M059J (cell line): ENCODE measurements around the gene BOK. TPM values are rescaled to one million over a fixed set of nuclear protein-coding genes. Genes with fewer than 3 reads are reported as not detected.
"Not testable (repeated sequence)": the region's sequence is repeated elsewhere in the genome, so short reads cannot be mapped to it uniquely, and the experiment has no call there.

ENCODE experiments used
- DNase-seq: peaks from one replicate; pipeline ENCODE4 v3.0.0-alpha.2; 2012; ENCODE audit warnings: low read depth
- total RNA-seq: library from RNA; depleted of rRNA; stranded (reverse); fragments of >200 nt; shearing (Covaris generic); gene quantifications from 2 replicates; pipeline ENCODE4 v1.2.3, GENCODE V29; 2014

Gene BOK
- total RNA-seq, 1 experiment from 2014 or later = 11.7 TPM

DNA sequence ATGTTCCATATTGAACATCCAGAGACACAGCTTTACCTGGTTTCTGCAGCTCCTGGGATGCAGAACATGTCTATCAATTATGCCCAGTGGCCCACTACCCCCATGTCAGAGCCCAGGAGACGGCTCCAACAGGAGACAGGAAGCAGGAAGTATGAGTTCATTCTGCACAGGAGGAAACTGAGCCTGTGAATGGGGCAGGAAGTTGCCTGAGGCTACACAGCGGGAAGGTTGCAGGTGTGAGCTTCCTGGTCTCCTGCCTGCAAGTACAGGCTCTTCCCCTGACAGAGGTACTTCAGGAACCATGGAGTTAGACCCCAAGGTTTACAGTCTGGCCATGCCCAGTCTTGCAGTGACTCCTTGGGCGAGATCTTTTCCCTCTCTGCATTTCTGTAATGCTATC lies 2.8 kb upstream of the BOK start:
- no peak for DNase-seq

DNA sequence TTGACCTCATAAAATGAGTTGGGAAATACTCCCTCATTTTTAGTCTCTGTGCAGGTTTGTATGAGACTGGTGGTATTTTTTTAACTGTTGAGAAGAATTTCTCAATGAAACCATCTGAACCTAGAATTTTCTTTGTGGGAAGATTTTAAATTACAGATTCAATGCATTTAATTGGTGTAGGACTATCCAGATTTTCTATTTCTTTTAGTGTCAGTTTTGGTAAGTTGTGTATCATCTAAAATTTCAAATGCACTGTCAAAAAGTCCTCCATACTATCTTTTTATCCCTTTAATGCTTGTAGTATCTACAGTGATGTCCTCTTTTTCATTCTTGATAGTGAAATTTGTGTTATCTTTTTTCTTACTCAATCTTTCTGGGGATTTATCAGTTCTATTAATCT lies 1.8 kb upstream of the BOK start:
- no peak for DNase-seq

DNA sequence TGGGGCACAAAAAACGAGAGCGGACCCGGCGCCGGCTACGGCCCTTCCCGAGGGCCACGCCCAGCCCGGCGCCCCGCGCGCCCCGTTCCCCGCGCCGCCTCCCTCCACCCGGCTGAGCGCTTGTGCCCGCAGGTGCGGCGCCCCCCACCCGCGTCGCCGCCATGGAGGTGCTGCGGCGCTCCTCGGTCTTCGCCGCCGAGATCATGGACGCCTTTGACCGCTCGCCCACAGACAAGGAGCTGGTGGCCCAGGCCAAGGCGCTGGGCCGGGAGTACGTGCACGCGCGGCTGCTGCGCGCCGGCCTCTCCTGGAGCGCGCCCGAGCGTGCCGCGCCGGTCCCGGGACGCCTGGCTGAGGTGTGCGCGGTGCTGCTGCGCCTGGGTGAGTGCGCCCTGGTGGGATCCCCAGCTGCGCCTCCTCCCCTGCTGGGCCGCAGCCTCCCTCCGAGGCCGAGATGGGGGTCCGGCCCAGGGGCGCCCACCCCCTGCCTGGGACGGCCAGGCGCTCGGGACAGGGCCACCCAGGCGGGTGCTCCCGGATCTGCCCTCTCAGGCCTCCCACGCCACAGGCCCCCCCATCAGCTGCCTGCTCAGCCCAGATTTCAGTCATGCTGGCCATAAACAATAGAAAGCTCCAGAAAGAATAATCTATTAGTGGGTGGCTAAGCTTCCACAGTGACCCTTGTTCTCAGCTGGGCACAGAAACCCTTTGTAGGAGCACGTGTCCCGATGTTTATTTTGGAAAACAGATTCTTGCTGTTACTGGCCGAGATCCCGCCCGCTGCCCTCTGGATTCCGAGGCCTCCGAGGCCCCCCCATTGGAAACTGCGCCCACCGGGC lies 997 bp downstream of the BOK start:
- peak; percentile 41 for DNase-seq

DNA sequence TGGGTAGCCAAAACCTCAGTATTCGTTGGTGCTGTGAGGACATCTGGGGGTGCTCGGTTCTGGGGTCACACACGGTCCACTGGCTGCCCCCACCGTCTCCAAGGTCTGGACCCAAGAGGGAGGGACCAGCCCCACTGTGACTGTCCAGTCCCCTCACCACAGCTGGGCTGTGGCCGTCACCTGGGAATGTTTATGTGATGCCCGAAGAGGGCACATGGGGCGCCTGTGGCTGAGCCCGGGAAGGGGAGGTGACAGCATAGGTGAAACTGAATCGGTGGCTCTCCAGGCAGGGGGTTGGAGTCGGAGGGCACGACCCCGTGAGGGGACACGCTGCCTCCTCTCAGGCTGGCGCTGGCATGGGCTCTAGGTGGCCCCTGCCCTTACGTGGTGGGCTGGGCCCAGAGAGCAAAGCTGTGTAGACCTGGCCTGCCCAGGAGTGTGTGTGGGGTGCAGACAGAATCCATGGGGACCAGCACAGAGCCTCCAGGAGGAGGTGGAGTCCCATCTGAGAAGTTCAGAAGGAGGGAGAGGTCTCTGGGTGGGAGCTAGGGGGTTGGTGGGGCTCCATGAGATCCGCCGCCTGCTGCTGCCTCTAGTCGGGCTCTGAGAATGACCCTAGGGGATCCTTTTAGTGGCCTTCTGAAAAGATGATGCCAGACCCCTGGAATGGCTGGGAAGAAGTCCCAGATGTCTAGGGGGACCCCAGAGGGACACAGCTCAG lies 1.8 kb downstream of the BOK start:
- DNase-seq = no peak

DNA sequence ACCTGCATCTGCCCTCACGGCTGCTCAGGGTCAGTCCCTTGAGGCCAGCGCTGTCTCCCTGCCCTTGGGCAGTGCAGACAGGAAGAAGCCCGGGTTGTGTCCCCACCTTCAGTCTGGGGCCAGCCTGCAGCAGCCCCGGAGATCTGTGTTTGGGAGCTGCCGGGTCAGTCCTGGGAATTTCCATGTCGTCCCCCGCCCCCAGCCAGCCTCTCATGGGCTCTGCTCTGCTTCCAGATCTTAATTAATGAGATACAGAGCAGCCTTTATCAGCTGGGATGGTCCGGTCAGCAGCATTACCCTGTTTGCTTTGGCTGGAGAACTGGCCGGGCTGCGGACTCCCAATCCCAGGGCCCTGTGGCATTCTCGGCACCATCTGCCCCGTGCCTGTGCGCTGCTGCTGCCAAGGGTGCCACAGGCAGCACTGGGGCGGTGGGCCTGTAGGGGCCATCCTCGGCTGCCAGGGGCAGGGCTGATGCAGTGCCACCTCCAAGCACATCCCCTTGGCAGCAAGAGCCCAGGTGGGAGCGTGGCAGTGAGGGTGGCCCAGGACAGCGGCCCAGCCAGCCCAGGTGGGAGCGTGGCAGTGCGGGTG lies 2.4 kb downstream of the BOK start:
- DNase-seq = no peak

DNA sequence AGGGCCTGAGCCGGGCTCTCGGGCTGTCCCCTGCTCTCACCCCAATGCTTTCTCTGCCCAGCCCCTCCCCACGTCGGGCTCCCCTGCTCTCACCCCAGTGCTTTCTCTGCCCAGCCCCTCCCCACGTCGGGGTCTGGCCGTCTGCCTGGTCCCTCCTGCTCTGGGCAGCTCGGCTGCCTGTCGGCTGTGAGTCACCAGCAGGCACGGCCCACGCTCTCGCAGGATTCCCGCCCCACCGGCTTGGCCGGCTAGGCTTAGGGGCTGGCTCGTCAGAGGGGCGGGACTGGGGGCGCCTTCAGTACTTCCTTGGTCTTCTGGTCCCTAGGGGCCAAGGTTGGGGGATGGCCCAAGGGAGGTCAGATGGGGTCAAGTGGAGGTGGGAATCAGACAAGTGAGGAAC lies 3.3 kb downstream of the BOK start:
- DNase-seq = peak; percentile 41

DNA sequence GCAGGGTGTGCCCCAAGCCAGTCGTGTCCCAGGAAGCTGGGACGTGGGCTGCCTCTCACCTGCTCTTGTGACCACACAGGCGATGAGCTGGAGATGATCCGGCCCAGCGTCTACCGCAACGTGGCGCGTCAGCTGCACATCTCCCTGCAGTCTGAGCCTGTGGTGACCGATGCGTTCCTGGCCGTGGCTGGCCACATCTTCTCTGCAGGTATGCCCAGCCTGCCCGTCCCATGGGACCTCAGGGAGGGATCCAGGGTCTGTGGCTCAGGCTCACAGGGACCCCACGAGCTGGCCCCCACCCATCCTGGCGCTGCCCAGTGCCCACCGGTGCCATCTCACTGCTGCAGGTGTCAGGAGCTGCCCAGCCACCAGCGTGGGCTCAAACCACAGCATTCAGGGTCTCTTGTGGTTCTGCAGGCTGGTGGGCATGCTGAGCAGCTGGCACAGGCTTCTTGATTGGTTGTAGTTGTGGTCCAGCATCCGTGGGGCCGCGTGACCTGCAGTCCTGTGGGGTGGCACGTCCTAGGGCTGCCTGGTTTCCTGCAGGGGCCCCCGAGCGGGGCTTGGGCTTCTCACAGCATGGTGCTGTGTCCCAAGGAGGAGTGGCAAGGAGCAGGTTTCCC lies 3.8 kb downstream of the BOK start:
- DNase-seq = no peak

DNA sequence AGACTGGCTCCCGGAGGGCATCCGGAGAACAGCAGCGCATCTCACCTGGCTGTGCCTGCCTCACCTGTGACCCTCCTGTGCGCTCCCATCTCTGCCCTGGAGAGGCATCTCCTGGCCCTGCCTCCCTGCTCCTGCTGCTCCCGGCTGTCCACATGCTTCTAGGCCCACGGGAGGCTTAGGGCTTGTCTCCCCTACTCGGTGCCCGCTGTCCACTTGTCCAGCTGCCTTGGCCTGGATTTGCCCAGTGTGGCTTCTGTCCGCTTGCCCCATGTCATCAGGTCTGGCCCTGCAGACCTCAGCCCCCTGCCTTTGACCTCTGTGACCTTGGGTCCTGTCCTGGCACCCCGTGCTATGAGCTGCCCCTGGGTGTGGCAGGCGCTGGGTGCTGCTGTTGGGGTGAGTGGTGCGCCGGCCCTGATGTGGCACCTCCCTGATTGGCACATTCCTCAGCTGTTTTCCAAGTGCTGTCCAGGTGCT lies 4.5 kb downstream of the BOK start:
- no peak for DNase-seq

DNA sequence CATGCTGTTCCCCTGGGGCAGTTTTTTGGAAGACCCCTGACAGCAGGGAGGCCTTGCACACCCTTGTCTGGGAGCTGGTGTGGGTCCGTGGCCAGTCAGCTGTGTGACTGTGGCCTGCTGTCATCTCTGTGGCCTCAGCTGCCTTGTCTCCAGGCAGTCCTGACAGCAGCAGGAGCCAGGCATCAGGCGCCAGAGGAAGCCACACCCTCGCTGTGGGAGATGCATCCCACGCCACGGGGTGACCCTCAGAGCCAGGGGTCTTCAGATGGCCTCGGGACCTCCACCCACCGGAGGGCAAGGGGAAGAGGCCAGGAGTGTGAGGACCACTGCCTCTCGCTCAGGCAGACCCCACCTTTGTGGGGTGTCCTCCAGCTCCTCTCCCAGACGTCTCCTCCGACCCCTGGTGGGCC lies 5.0 kb downstream of the BOK start:
- DNase-seq = no peak

DNA sequence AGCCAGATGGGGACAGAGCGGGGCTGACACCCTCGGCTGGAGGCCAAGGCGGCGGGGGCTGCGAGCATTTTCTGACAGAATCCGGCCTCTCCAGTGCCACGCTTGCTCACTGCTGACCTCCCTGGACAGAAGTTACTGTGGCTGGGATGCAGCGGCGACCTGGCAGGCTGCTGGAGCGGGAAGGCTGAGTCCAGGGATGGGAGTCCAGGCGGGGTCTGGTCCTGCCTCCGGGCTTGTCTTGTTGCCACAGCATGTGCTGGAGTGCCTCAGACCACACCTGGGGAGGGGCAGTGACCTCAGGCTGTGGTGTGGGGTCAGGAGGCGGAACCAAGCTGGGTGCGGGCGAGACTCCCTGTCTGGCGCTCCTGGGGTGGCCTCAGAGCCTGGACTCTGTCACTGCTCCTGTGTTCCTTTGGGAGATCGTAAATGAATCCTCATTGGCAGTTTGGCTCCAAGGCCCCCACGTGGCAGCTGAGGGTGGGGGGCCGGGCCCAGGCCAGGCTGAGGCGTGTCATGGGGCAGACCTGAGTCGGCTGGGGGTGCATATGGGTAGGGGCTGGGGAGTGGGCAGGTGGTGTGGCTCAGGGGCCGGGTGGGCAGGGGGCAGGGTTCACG lies 5.5 kb downstream of the BOK start:
- no peak for DNase-seq

DNA sequence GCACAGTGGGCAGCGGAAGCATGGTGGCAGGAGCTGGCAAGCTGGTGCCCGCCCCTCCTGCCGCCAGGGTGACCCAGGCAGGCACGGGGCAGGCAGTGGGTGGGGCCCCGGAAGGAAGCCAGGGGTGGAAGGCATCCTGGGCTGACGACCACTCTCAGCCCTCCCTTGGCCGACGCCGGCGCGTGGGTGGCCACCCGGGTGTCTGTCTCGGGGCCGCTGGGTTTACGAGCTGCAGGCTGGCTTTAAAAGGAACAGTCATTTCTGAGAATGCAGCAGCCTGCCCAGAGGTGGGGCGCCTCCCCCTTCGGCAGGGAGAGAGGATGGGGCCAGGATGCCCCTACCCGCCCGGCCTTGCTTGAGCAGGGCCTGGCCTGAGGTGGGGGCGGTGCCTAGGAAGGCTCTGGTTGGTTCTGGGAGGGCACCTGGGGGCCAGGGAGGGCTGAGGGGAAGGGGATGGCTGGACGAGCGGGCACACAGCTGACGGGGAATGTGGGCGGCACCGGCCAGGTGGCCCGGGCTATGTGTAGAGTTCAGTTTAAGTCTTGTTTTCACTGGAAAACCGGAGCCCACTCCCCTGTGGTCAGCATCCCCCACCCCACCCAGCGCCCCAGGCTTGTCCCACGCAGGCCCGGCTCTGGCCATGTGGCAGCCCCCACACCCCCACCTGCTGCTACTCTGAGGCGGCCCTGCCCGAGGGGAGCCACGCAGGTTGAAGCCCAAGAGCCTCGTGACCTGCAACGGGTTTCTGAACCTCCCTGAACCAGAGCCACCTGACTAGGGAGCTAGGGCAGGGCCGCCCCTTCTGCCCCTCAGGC lies 6.3 kb downstream of the BOK start:
- DNase-seq = no peak

DNA sequence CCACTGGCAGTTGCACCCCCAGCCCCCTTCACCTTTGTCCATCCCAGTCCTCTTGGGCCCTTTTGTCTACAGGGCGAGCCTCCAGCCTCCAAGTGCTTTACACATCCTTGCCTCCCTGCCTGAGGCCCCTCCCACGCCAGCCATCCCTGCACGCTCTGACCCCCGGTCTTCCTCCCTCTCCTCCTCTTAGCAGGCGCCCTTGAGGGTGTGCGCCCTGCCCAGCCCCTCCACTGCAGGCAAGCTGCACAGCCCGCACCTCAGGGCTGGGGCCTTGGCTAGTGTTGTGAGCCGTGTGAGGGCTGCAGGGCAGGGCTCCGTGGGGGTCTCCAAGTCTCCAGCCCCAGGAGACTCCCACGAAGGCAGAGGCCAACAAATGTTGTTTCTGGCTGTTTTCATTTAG lies 6.9 kb downstream of the BOK start:
- DNase-seq = no peak

DNA sequence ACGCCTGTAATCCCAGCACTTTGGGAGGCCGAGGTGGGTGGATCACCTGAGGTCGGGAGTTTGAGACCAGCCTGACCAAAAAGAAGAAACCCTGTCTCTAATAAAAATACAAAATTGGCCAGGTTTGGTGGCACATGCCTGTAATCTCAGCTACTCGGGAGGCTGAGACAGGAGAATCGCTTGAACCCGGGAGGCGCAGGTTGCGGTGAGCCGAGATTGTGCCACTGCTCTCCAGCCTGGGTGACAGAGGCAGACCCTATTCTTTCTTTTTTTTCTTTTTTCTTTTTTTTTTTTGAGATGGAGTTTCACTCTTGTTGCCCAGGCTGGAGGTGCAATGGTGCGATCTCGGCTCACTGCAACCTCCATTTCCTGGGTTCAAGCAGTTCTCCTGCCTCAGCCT lies 7.5 kb downstream of the BOK start:
- DNase-seq = not testable (repeated sequence)

DNA sequence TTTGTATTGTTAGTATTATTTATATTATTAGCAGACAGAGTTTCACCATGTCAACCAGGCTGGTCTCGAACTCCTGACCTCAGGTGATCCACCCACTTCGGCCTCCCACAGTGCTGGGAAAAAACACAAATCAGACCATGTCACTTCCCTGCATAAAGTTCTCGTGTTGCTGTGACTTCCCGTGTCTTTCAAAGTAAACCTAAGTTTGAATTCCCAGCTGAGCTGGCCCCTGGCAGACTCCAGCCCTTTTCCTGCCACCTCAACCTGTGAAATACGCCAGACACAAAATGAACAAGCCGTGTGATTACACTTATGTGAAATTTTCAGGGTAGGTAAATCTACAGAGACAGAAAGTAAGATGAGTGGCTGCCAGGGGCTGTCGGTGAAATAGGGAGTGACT lies 7.9 kb downstream of the BOK start:
- no peak for DNase-seq

DNA sequence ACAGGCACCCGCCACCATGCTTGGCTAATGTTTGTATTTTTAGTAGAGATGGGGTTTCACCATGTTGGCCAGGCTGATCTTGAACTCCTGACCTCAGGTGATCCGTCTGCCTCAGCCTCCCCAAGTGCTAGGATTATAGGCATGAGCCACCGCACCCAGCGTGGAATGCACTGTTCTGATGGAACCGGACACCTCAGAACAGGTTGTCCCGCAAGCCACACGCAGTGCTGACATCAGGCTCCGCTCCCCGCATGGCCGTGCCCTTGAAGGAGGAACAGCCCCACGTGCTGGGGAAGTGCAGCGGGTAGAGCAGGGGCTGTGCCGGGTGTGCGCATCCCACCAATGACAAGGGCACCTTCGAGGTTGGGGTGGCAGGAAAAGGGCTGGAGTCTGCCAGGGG lies 8.7 kb downstream of the BOK start:
- not testable (repeated sequence) for DNase-seq

DNA sequence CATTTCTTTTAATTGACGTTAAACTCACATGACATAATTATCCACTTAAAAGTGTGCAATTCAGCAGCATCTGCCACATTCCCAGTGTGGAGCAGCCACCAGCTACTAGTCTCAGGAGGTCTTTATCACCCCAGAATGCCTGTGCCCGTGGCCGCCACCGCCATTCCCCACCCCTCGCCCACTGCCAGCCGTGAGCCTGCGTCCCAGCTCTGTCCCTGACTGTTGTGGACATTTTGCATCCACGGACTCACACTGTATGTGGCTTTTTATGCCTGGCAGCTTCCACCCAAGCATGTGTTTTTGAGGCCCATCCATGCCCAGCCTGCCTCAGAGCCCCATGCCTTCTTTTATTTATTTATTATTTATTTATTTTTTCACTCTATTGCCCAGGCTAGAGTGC lies 9.2 kb downstream of the BOK start:
- DNase-seq = no peak

DNA sequence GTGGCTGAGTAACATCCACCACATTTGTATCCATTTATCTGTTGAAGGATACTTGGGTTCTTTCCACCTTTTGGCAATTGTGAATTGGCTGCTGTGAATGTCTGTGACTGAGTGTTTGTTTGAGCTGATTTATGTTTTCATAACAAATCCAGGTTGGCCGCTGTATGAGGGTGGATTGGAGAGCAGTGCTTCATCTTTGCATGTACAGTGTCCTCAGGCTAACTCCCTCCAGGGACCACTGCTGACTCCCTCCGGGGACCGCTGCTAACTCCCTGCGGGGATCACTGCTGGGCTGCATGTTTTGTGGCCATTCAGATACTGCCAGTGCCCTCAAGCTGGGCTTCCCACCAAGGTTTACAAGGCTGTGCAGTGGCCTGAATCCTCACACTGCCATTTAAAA lies 10.2 kb downstream of the BOK start:
- no peak for DNase-seq

DNA sequence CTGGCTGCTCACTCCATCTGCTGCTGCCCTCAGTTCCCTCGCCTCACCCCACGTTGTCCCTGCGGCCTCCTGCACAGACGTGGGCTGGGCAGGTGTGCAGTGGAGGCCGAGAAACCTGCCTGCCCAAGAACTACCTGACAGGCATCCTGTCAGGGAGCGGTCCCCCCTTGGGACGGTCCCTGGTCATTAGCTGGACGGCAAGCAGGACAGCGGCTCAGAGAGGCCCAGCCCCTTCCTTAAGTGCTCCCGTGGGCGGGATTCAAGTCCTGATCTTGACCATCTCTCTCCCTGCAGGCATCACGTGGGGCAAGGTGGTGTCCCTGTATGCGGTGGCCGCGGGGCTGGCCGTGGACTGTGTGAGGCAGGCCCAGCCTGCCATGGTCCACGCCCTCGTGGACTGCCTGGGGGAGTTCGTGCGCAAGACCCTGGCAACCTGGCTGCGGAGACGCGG lies 11.3 kb downstream of the BOK start:
- no peak for DNase-seq

DNA sequence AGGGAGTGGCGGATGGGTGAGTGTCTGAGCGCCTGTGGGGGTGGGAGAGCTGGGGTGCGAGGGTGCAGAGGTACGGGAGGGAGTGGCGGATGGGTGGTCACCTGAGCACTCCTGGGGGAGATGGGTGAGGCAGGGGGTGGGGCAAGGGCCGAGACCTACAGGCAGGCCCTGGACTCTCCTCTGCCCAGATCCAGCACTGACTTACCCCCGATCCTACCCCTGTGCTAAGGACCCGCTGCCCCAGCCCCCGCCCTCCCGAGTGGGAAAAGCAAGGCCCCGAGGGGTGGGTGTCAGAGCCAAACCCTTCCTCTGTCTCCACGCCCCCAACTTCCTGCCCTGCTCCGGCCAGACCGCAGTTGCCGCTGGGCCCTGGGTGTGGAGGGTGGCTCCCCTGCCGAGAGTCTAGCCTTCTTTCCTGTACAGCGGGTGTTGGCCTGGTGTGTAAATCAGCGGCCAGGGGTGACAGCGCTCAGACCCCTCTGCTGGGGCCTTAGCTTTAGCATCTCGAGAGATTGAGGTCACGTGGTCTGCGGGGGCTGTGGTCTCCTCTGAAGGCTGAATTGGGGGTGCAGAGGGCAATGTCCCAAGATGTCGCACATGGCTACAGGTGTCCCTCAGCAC lies 12.5 kb downstream of the BOK start:
- DNase-seq = no peak

DNA sequence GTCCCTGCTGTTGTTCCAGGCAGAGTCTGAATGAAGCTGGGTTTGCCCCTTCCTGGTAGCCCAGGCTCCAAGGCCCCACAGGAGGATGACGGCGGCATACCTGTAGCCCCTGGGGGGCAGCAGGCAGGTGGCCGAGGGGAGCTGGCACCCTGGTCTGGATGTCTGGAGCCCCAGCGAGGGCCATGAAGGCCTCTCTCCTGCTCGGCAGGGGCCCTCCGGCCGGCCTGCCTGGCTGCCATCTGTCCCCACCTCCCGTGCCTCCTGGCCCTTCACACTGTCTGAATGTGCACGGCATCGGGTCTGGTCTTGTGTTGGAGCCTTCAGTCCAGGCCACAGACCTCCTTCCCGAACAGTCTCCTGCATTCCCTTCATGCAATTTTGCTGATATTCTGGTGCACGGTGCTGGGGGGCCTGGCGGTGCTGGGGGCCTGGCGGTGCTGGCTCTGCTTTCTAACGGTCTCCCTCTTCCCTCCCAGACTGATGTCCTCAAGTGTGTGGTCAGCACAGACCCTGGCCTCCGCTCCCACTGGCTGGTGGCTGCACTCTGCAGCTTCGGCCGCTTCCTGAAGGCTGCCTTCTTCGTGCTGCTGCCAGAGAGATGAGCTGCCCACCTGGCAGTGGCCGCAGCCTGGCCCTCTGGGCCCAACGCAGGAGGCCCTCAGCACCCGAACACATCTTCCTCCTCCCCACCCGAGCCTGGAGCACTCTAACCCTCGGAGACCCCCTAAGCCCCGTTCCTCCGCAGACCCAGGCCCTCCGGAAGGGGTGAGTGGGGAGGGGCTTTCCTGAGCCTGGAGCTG lies 13.5 kb downstream of the BOK start:
- DNase-seq = no peak
